Head of caudate nucleus (tissue), 42 donors: ENCODE measurements around the gene CPAMD8.
A peak's percentile ranks its signal among the peaks of the same experiment; 100 is the strongest.
"Not testable (repeated sequence)": the region's sequence is repeated elsewhere in the genome, so short reads cannot be mapped to it uniquely, and the experiment has no call there.

Experiments used
- DNase-seq, 42 donors: peaks; one replicate each; pipeline versions ENCODE4 v3.0.0 to v3.0.0-alpha.2; 2020 to 2021; ENCODE audit warnings: mixed read lengths in 7 of 42
- intact Hi-C: fragments of 100-400 bp; cut with DNase I; formaldehyde crosslinking; loops from one replicate; pipeline ENCODE4 v1.15.0; 2022

The CPAMD8 gene

GRCh38 chr19:16938211-16938610, 88.4 kb downstream of the CPAMD8 start:
- peak in 2 of 42 donors; percentile 9 to 21 for DNase-seq
- intact Hi-C loops: no loop called here

- intact Hi-C loops: not testable (repeated sequence)
- DNase-seq: peak in 1 of 42 donors; percentile 17
Measured at GRCh38 chr19:16937796-16938195, 88.8 kb downstream of the CPAMD8 start.

DNA sequence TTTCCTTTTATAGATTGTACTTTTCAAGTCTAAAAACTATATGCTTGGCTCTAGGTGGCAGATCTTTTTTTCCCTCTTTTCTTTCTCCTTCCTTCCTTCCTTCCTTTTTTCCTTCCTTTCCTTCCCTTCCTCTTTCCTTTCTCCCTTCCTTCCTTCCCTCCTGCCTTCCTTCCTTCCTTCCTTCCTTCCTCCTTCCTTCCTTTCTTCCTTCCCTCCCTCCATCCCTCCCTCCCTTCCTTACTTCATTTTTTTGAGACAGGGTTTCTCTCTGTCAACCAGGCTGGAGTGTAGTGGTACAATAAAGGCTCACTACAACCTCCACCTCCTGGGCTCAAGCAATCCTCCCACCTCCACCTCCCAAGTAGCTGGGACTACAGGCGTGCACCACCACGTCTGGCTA, 89.7 kb downstream of the CPAMD8 start:
- no peak for DNase-seq
- intact Hi-C loops: no loop called here

- DNase-seq: no peak
- intact Hi-C loops: no loop called here
Measured at GRCh38 chr19:16934489-16934888, 92.1 kb downstream of the CPAMD8 start.

DNA sequence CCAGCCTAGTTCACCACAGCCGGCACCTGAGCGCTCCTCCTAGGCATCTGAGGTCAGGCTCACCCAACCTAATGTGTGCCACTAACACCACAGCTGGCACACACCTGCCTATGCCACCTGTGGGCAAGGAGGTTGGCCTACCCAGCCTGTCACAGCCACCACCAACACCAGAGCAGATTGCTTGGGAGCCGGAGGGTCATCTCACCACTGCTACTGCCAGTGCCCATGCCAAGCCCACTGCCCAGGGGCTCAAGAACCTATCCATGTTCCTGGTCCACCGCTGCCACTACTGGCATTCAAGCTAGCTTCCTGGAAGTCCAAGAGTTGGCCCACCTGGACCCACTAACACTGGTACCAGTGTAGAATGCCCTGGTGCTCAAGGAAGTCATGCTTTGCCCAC, 95.3 kb downstream of the CPAMD8 start:
- intact Hi-C loops: no loop called here
- DNase-seq: no peak

DNA sequence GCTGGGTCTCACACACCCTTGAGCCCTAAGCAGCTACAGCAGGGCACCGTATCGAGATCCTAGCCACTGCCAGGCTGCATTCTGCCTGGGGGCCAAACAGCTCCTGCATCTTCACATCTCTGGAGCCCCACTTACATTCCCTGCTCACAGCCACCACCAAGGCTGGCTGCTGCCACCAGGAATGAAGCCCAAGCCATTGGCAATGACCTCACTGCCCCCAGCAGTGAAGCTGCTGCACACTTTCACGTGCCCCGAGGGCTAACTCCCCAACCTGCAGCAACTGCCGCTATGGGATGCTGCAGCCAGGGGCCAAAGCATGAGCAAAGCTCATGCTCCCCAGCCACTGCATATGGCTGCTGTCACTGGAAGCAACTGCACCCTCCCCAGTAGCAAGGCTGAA, 95.9 kb downstream of the CPAMD8 start:
- intact Hi-C loops: no loop called here
- DNase-seq: no peak

- intact Hi-C loops: no loop called here
- DNase-seq: no peak
Measured at GRCh38 chr19:16928916-16929315, 97.7 kb downstream of the CPAMD8 start.

- DNase-seq: no peak
- intact Hi-C loops: no loop called here
Measured at GRCh38 chr19:16928351-16928750, 98.3 kb downstream of the CPAMD8 start.

DNA sequence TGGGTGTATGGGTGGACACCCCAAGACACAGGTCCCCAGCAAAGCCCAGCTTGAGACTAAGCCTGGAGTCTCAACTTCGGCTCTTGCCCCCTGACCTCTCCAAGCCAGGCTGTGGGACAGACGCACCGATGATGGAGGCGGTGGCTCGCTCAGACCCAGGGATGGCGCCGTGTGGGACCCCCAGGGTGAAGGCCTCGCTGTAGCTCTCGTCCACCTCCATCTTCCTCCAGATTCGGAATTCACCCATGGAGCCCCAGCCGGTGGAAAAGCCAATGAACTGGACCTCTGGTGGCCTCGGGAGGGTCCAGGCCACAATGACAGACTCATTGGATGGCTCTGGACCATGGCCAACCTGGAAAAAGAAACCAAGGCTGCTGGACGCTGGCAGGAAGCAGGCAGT, 98.7 kb downstream of the CPAMD8 start:
- intact Hi-C loops: no loop called here
- no peak for DNase-seq

DNA sequence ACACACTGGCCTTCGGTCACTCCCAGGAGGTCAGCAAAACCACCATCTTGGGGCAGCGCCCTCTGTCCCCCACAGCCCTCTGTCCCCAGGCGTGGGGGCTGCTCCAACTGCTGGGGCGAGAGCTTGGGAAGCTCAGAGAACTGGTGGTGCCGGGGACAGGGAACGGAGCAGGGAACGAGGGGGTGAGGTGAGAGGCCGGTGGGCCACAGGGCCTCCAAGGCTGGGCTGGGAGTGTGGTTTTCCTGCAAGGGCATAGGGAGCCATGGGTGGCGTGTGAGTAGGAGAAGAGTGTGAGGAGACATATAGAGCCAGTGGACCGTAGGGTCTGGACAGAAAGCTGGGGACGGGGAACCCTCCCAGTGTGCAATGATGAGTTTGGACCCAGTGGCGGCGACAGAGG, 103.7 kb downstream of the CPAMD8 start:
- intact Hi-C loops: no loop called here
- no peak for DNase-seq

- intact Hi-C loops: no loop called here
- no peak for DNase-seq
Measured at GRCh38 chr19:16922592-16922934, 104.0 kb downstream of the CPAMD8 start.

DNA sequence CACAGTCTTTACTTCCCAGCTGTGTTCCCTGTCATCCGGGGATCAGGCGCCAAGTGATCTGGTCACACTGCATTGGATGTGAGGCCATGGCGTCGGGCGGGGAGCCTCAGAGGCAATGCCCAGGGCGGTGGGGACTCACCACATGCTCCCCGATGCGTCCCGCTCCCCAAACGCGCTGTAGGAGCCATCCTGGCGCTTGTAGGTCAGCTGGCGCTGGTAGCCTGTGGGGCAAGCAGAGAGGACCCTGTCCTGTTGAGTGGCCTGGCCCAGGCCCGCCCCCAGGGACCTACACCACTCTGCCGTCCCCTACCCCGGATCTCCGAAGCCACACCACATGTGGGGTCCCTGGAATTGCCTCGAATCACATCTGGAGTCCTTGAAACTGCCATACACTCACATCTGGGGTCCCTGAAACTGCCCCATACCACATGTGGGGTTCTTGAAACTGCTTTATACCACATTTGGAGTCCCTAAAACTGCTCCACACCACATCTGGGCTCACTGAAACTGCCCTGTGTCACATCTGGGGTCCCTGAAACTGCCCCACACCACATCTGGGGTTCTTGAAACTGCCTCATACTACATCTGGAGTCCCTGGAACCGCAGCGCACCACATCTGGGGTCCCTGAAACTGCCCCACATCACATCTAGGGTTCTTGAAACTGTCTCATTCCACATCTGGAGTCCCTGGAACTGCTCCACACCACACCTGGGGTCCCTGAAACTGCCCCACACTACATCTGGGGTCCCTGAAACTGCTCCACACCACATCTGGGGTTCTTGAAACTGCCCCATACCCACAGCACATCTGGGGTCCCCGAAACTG, 104.6 kb downstream of the CPAMD8 start:
- intact Hi-C loops: no loop called here
- DNase-seq: no peak

GRCh38 chr19:16920816-16921529, 105.6 kb downstream of the CPAMD8 start:
- intact Hi-C loops: no loop called here
- no peak for DNase-seq

DNA sequence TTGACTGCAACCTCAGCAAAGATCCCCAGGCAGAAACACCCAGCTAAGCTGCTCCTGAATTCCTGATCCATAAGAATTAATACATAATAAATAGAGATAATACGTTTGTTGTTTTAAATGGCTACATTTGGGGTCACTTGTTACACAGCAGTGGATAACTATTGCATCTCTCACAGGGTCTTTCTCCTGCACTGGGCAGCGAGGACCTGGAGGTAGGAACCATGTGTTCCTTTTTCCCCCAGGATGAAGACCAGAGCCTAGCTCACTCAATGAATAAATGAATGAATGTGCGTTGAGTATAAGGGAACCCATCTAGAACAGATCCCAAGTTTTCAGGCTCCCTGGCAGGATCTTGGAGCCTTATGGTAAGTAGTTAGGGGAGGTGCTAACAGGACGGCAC, 107.1 kb downstream of the CPAMD8 start:
- no peak for DNase-seq
- intact Hi-C loops: no loop called here

- intact Hi-C loops: no loop called here
- no peak for DNase-seq
Measured at GRCh38 chr19:16917401-16917800, 109.2 kb downstream of the CPAMD8 start.

- intact Hi-C loops: no loop called here
- no peak for DNase-seq
Measured at GRCh38 chr19:16915734-16916133, 110.9 kb downstream of the CPAMD8 start.

DNA sequence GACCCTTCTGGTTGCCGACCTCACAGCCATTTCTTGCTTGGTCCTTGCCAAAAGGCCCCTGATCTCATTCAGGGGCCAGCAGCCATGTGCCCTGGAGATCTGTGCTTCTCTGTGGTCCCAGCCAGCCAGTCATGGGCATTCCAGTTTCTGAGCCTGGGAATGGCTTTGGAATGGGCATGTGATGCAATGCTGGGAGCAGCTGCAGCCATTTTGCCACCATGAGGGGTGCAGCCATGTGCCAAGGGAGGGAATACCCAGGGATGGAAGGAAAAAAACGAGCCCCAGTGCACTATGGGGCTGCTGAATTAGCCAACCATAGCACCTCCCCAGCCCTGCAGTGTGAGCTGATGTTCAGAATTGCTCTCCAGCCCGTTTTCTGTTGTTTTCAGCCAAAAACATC, 111.5 kb downstream of the CPAMD8 start:
- intact Hi-C loops: no loop called here
- no peak for DNase-seq

GRCh38 chr19:16914421-16914820, 112.2 kb downstream of the CPAMD8 start:
- intact Hi-C loops: no loop called here
- DNase-seq: no peak

- intact Hi-C loops: no loop called here
- no peak for DNase-seq
Measured at GRCh38 chr19:16912780-16913179, 113.8 kb downstream of the CPAMD8 start.

GRCh38 chr19:16911046-16911445, 115.6 kb downstream of the CPAMD8 start:
- DNase-seq: no peak
- intact Hi-C loops: no loop called here

DNA sequence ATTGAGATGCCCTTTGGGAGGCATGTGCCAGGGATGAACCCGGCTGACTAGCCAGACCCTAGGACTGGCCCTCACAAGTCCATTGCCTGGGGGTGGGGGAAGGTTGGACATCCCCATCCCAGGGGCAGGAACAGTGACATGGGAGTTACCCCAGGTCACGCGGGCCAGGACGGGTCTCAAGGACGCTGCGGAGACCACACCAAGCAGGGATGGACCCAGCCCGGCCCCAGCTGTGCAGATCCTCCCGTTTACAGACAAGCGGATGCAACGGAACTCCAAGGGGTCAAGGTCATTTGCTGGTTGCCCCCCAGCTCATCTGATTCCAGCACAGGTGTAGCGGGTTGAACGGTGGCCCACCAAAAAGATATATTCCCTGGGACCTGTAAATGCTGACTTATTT, 117.9 kb downstream of the CPAMD8 start:
- intact Hi-C loops: no loop called here
- no peak for DNase-seq
